Measurements from ENCODE around the gene INTS3. TPM values are rescaled to one million over a fixed set of nuclear protein-coding genes. Genes with fewer than 3 reads are reported as not detected.
A peak's percentile ranks its signal among the peaks of the same experiment; 100 is the strongest.
"Not testable (repeated sequence)": the region's sequence is repeated elsewhere in the genome, so short reads cannot be mapped to it uniquely, and the experiment has no call there.

Gene INTS3
- total RNA-seq, 1 donor from 2014 or later = 59.2 TPM

DNA sequence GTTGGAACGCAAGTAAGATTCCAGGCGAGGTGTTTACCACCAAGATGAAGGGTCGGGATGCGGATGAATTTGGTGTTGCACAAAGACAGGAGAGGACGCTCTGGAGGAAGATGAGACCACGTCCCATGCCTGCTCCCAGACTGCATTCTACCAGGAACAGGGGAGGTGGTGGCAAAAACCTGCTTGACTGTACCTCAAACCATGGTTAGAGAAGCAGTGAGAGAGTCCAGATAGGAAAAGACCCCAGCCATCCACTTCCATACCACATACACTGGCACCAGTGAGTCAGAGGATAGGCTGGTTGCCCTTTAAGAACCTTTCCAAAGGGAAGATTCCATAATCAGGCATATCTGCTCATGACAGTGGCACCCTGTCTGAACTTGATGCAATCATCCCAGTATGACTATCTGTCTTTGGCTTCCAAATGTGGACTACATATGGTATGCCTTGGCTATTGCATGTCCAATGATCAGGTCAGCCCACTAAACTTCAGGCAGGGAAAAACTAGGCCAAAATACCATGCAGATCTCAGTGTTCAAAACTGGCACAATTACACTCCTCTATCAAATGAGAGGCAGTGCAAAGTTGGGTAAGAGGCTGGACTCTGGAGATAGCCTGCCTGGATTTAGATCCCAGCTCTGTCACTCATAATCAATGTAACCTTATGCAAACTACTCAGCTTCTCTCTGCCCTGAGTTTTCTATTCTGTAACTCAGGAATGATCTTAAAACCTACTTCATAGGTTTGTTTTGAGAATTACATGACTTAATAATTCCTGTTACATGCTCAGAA, 28.7 kb upstream of the INTS3 start:
- peak; percentile 53 for DNase-seq (ENCODE audit: low read depth)

DNA sequence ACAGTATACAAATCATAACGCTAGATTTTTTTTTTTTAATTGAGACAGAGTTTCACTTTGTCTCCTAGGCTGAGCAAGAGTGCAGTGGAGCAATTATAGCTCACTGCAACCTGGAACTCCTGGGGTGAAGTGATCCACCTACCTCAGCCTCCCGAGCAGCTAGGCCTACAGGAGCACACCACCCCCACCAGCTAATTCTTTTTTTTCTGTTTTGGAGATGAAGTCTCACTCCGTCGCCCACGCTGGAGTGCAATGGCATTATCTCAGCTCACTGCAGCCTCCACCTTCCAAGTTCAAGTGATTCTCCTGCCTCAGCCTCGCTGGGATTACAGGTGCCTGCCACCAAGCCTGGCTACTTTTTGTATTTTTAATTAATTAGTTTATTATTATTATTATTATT, 28.1 kb upstream of the INTS3 start:
- no peak for DNase-seq (ENCODE audit: low read depth)

DNA sequence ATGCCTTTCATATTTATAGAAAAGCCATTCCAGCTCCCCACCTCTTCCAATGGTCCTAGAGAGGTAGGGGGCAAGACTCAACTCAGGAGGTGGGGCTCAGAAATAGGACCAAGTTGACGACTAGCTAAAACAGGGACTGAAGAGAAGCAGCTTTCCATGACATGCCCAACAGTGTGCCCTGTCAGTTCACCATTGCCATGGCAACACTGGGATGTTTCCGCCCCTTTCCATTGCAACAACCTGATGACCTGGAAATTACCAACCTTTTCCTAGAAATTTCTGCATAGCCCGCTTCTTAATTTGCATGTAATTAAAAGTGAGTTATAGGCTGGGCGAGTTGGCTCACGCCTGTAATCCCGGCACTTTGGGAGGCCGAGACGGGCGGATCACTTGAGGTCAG, 22.4 kb upstream of the INTS3 start:
- no peak for DNase-seq (ENCODE audit: low read depth)

DNA sequence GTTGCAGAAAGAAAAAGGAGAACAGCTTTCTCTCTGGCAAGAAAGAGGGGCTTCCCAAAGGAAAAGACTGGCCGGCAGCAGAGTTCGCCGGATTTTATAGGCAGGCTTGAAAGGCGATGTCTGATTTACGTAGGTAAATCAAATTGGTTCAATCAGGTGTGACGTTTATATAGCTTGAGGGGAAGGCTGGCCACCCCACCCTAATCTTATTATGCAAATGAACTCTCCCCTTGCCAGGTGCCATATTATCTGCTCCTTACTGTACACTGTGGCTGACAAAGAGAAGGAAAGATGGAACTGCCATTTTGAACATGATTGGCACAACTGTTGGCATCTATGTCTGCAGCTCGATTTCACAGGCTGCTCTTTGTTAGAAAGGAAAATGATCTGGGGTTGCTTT, 16.8 kb upstream of the INTS3 start:
- DNase-seq (ENCODE audit: low read depth) = no peak

DNA sequence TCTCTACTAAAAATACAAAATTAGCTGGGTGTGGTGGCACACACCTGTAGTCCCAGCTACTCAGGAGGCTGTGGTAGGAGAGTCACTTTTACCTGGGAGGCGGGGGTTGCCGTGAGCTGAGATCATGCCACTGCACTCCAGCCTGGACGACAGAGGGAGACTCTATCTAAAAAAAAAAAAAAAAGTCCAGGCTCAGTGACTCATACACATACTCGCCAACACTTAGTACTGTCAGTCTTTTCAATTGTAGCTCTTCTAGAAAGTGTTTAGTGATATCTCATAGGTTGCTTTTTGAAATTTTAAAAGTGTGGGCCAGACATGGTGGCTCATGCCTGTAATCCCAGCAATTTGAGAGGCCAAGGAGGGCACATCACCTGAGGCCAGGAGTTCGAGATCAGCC, 11.6 kb upstream of the INTS3 start:
- not testable (repeated sequence) for DNase-seq (ENCODE audit: low read depth)

DNA sequence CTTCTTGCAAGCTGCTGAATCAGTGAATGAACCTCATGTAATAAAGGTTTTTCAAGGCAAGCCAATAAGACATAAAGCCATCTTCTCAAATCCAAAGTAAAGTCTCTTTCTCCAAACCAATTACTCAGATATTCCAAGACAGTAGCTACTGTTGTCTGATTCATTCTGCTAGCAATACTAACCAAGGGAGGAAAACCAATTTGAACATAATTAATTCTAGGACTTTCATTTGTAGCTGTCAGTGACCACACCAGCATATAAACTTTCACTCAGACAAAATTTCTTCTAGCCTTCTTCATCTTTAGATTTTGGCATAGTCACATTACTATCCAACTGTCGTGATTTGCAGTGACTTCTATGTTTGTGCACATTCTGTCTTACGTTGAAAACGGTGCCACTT, 10.5 kb upstream of the INTS3 start:
- DNase-seq (ENCODE audit: low read depth) = no peak

DNA sequence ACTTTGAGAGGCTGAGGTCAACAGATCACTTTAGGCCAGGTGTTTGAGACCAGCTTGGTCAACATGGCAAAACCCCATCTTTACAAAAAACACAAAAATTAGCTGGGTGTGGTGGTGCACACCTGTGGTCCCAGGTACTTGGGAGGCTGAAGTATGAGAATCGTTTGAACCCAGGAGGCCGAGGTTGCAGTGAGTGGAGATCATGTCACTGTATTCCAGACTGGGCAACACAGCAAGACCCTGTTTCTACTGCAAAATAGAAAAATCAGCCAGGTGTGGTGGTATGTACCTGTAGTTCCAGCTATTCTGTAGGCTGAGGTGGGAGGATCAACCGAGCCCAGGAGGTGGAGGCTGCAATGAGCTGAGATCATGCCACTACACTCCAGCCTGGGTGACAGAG, 4.2 kb upstream of the INTS3 start:
- DNase-seq (ENCODE audit: low read depth) = no peak

DNA sequence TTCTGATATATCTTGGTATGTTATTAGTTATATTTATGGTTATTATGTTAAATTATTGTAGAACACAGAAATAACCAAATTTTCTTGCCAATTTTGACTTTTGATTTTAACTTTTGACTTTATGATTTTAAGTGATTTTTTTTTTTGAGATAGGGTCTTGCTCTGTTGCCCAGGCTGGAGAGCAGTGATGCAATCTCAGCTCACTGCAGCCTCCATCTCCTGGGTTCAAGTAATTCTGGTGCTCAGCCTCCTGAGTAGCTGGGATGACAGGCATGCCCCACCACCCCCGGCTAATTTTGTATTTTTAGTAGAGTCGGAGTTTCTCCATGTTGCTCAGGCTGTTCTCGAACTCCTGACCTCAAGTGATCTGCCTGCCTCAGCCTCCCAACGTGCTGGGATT, 3.2 kb upstream of the INTS3 start:
- not testable (repeated sequence) for DNase-seq (ENCODE audit: low read depth)

DNA sequence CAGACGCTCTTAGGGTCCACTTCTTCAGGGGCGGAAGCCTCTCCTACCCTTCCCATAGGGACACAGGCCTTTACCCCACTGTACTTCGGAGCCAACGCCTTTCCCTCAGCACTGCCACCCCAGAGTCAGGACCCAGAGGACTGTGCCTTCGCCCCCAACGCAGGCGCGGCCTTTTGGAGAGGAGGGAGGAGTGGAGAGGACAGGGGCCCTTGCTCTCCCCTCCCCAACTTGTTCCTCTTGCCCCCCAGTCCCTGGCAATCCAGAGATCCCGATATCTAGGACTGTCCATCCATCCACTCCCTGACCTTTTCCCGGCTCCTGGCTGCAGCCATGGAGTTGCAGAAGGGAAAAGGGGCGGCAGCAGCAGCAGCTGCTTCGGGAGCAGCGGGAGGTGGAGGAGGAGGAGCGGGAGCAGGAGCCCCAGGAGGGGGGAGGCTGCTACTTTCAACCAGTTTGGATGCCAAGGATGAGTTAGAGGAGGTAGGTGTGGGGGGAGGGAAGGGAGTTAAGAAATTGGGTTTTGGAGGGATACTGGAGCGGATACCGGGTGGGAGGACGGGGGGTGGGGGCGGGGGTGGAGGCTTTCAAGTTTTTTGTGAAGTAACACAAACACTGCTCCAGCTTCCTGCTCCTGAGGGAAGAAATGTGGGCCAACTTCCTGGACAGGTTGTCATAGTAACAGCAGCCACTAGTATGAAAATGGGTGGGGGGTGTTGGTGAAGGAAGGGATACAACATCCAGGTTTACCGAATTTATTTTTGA, 636 bp downstream of the INTS3 start:
- DNase-seq (ENCODE audit: low read depth) = peak; percentile 73

DNA sequence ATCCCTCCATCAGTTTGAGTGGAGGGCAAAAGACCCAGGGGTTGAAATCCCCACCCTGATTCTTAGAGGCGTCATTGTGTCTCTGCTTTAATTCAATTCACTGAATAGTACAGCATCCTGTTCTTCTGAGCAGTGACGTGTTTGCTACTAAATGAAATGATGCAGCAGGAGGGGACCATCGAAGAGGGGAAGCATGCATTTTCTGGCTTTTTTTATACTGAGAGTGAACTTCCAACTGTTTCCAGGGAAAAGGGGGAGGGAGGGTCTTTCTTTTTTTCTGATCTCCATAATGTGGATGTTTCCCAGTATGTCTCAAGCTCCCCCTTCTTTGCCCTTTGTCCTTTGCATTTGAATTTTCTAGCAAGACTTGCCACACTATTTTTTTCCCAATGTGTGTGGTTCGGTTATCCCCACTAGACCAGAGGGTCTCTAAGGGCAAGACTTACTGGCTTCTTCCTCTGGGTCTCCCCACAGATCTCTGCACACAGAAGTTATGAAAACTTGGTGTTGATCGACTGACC, 2.7 kb downstream of the INTS3 start:
- DNase-seq (ENCODE audit: low read depth) = no peak

DNA sequence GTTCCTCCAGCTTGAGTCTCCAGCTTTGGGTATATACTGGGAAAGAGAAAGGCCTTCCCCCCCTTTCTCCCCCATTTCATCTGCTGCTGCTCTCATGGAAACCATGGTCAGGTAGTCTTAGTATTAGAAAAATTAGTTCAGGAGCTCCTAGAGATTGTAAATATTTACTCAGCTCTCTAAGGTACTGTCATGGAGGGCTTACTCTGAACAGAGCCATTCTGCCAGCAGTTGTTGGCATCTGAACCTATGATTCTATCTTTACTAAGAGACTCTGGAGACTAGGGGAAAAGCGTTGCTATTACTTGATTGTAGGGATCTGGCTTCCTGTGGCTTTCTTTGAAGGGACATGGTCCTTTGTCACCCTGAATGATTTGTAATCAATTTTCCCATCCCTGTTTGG, 6.1 kb downstream of the INTS3 start:
- DNase-seq (ENCODE audit: low read depth) = peak; percentile 46

DNA sequence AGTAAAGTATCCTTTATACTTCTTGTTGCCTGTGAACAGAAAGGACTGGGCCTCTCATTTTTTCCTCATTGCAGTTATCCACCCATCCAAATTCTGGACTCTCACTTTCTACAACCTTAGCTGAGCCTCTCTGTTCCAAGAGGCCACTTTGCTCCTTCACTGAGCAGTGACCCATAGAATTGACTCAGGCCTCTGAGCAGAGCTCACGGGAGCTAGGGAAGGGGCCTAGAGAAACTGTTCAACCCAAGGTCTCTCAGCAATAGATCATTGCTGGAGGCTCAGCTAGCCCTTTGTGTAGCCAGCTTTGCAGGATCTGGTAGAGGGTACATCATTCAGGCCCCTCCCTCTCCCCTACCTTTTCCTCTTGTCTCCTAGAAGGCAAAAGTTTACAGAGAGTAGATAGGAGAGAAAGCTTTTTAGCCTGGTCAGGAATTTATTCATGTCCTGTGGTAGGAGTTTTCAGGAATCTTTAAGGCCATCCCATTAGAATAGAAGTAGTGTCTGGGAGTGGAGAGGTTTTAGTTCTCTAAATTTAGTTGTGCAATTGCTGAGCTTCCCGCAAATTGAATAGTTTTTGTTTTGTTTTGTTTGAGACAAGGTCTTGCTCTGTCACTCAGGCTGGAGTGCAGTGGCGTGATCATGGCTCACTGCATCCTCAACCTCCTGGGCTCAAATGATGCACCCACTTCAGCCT, 6.7 kb downstream of the INTS3 start:
- DNase-seq (ENCODE audit: low read depth) = peak; percentile 52

DNA sequence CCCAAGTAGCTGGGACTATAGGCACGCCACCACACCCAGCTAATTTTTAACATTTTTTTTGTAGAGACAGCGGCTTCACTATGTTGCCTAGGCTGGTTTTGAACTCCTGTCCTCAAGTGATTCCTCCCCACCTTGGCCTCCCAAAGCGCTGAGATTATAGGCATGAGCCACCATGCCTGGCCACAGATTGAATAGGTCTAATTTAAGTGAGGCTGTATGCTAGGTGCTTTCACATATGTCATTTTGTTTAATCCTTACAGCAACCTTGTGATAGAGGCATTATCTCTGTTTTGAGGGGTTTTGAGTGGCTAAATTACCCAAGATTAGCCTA, 7.2 kb downstream of the INTS3 start:
- no peak for DNase-seq (ENCODE audit: low read depth)

DNA sequence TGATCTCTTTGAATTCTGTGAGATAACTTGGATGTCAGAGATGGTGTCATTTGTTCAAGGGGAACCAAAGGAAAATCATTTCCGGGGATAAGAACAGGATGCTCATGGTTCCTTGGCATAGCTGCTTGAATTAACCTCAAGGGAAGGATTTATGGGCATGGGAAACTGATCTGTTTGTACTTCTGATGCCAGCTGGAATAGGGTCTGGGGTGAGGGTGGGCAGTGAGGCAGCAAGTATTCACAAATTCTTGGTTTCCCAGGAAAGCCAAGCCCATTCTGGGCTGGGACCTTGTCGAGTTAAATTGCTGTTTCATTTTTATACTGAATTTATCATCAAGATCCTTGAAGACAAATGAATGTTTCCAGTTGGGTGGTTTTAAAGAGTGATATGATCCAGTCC, 14.1 kb downstream of the INTS3 start:
- peak; percentile 92 for DNase-seq (ENCODE audit: low read depth)

DNA sequence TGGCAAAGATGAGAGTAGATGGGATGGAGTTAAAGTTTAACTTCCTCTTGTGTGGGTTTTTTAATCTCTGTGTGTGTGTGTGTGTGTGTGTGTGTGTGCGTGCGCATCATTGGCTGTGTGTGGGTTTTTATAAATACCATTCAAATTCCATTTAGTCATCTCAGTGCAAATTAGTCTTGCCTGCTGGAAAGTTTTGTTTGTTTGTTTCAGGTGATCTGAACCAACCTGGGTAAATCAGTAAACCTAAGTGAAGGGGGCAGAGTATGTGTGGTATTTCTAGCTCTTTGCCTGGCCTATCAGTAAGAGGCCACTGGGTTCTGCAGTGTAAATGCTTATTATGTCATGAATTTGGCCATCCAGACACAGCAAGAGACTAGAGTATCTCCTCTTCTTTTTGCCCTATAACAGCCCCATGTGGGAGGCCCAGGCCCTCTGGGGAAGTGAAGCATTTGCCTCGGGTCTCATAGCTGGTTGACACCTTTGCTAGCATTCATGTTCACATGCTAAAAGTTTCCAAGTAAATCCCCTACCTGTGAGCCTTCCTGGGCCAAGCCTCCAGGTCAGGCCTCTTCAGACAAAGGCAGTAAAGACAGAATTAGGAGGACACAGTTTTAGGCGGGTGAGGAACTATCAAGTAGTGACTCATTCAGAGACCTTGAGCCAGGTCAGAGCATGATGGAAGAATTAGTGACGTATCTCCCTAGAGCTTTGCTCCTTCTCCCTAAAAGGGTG, 14.7 kb downstream of the INTS3 start:
- peak; percentile 100 for DNase-seq (ENCODE audit: low read depth)

DNA sequence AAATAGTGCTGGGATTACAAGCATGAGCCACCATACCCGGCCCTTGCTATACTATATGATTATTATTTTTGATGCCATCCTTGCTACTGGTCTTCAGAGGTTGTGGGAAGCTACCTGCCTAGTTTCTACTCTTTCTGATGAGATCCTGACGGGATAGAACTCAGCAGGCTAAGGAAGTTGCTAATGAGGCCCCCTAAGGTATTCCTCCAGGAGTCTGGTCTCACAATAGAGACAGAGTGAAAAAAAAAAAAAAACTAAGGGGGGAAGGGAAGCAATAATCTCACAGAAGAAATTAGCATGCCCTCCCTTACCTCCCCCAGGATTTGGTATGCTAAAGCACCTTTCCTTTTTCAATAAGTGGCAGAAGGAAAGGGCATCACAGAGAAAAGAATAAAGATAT, 17.6 kb downstream of the INTS3 start:
- DNase-seq (ENCODE audit: low read depth) = no peak

DNA sequence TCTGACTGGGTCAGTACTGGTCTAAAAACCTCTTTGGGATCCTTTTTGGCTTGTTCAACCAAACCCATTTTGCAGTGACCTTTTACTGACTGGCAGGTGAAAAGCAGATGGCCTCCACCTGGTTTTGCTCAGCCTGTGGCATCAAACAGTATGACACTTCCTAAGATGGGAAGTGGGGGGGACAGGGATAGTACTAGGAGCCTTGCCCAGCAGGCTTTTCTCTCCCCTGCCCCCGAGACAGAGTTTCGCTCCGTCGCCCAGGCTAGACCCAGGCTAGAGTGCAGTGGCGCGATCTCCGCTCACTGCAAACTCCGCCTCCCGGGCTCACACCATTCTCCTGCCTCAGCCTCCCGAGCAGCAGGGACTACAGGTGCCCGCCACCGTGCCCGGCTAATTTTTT, 18.3 kb downstream of the INTS3 start:
- DNase-seq (ENCODE audit: low read depth) = no peak

DNA sequence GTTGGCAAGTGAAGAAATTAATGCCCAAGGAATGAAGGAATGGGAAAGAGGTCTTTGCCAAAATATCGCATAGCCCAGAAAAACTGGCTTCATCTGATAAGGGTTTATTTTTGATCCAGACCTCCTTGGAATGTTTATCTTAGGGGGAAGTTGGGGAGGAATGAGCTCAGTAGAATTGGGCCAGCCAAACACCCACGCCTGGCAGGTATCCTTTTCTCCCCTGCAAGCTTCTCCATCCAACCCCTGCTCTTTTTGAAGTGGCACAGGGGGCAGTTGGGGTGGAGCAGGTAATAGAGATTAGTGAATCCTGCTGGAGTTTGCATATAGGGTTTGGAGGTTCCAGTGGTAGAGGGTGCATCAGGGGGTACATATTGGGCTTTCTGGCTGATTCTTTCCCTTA, 21.1 kb downstream of the INTS3 start:
- DNase-seq (ENCODE audit: low read depth) = no peak

DNA sequence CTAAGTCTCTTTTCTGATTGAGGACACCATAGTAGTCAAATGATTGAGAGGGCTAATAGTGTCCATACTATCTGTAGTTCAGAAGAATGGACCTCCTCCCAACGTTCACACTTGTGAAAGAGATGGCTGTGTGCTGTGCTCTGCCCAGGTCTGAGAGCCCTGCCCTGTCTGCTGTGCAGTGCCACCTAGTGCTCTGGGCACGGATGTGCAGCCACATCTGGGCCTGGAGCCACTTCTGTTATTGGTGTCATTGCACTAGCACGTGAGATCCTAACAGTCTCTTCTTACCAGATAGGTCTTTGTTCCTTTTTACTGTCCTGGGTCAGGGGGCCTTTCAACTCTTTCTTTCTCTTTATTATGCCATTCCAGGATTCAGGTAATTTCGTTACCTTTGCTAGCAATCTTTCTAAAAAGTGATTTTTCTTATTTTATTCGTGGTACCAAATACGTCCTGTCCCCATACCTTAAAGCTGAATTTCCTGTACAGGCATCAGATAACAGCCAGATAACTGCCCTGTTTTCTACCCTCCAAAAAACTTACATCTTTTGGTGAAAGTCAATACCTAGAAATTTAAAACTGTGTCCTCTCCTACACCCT, 21.7 kb downstream of the INTS3 start:
- DNase-seq (ENCODE audit: low read depth) = peak; percentile 73

DNA sequence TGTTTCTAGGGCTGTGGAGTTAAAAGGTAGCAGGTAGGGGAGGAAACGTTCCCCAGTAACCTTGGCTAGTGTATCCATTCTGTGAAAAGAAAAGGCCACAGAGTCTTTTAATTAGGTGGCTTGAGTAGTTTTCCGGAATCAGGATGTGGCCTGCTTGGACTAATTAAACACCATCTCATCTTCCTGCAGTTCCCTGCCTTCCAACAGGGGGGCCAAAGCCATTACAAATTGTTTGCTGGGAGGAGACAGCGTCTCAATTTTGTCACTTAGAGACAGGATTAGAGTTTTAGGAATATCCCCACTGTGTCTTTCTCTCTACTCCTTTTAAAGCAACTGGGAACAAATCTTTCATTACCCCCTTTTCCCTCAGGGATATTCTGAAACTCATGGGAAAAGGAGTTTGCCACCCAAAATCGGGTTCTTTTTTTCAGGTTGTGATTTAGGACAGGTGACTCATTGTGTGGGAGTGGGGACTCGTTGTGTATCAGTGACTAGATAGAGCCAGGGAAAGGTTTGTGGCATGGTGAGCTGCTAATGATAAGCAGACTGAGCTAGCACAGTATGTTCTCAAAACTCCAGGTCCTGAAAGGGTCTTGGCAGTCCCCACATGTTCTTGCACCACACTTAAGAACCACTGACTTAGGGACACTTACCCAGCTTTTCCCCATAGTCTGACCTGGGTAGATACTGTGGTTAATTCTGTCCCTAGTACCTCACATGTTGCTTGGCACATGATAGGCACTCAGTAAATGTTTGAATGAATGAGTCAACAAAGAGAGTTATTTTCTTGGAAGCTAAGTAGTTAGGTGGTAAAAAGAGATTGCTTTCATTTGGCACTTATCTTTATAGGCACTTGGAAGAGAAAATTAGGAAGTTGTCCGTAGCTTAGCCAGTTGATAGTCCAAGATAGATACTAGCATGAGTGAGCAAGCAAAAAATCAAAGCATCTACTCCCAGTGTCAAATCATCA, 22.5 kb downstream of the INTS3 start:
- peak; percentile 96 for DNase-seq (ENCODE audit: low read depth)
